ENCODE results near the gene DUS4L. TPM values are rescaled to one million over a fixed set of nuclear protein-coding genes. Genes with fewer than 3 reads are reported as not detected.
A peak's percentile ranks its signal among the peaks of the same experiment; 100 is the strongest.

The DUS4L gene
- total RNA-seq, 1 experiment from 2014 or later, result 22.9 TPM

GRCh38 chr7:107563081-107563774, 543 bp upstream of the DUS4L start:
- Histone ChIP-seq H3K4me3 (ENCODE audit: insufficient read depth, low read depth, low read length) (peak overlapping the region; percentile 89), H3K27me3 (ENCODE audit: control insufficient read depth, insufficient read depth, low read length) (no peaks in the 10 kb centered on the region), H3K36me3 (replicated peaks; ENCODE audit: control insufficient read depth, insufficient read depth, low read length) (peaks cover 1% of the 10 kb centered on the region; the same call in 1 of the 2 replicates)
- peak; percentile 82 for DNase-seq

GRCh38 chr7:107564553-107565298, 955 bp downstream of the DUS4L start:
- H3K36me3 ChIP-seq (replicated peaks; ENCODE audit: control insufficient read depth, insufficient read depth, low read length), result peaks cover 1% of the 10 kb centered on the region
- DNase-seq, result no peak
- H3K27me3 ChIP-seq (ENCODE audit: control insufficient read depth, insufficient read depth, low read length), result no peaks in the 10 kb centered on the region
- H3K4me3 ChIP-seq (ENCODE audit: insufficient read depth, low read depth, low read length), result peak overlapping the region; percentile 89

- Histone ChIP-seq H3K36me3 (replicated peaks; ENCODE audit: control insufficient read depth, insufficient read depth, low read length) (peaks cover 4% of the 10 kb centered on the region), H3K27me3 (ENCODE audit: control insufficient read depth, insufficient read depth, low read length) (no peaks in the 10 kb centered on the region), H3K4me3 (ENCODE audit: insufficient read depth, low read depth, low read length) (no peak overlapping the region)
- no peak for DNase-seq
These were observed 6.5 kb downstream of the DUS4L start for GRCh38 chr7:107570298-107570697.

- peaks cover 3% of the 10 kb centered on the region for H3K36me3 ChIP-seq (replicated peaks; ENCODE audit: control insufficient read depth, insufficient read depth, low read length)
- no peak for DNase-seq
- no peaks in the 10 kb centered on the region for H3K27me3 ChIP-seq (ENCODE audit: control insufficient read depth, insufficient read depth, low read length)
- H3K4me3 ChIP-seq (ENCODE audit: insufficient read depth, low read depth, low read length), result no peak overlapping the region
These were observed 9.8 kb downstream of the DUS4L start for GRCh38 chr7:107573537-107573936.

GRCh38 chr7:107579554-107579884, 15.7 kb downstream of the DUS4L start:
- no peak for DNase-seq
- H3K36me3 ChIP-seq (replicated peaks; ENCODE audit: control insufficient read depth, insufficient read depth, low read length), result no peaks in the 10 kb centered on the region; the same call in 1 of the 2 replicates
- peak overlapping the region; percentile 79 for H3K4me3 ChIP-seq (ENCODE audit: insufficient read depth, low read depth, low read length)
- H3K27me3 ChIP-seq (ENCODE audit: control insufficient read depth, insufficient read depth, low read length), result no peaks in the 10 kb centered on the region

- peak; percentile 85 for DNase-seq
- H3K27me3 ChIP-seq (ENCODE audit: control insufficient read depth, insufficient read depth, low read length), result no peaks in the 10 kb centered on the region
- H3K36me3 ChIP-seq (replicated peaks; ENCODE audit: control insufficient read depth, insufficient read depth, low read length), result no peaks in the 10 kb centered on the region; the same call in 1 of the 2 replicates
- H3K4me3 ChIP-seq (ENCODE audit: insufficient read depth, low read depth, low read length), result peak within 1 kb of the TSS; percentile 79
These were observed 16.3 kb downstream of the DUS4L start, which contains the start of gene BCAP29 for GRCh38 chr7:107579885-107580715. Gene BCAP29, plus strand, starts transcription at chr7:107580246. Its CDS starts 527 bp downstream, at chr7:107580773.

- Histone ChIP-seq H3K27me3 (ENCODE audit: control insufficient read depth, insufficient read depth, low read length) (no peaks in the 10 kb centered on the region), H3K4me3 (ENCODE audit: insufficient read depth, low read depth, low read length) (peak overlapping the region; percentile 79), H3K36me3 (replicated peaks; ENCODE audit: control insufficient read depth, insufficient read depth, low read length) (no peaks in the 10 kb centered on the region; the same call in 1 of the 2 replicates)
- DNase-seq, result no peak
These were observed 17.1 kb downstream of the DUS4L start for GRCh38 chr7:107580716-107581383.

- H3K4me3 ChIP-seq (ENCODE audit: insufficient read depth, low read depth, low read length), result no peak overlapping the region
These were observed 17.7 kb downstream of the DUS4L start for GRCh38 chr7:107581387-107582013.

GRCh38 chr7:107582875-107583274, 19.1 kb downstream of the DUS4L start:
- Histone ChIP-seq H3K27me3 (ENCODE audit: control insufficient read depth, insufficient read depth, low read length) (no peaks in the 10 kb centered on the region), H3K4me3 (ENCODE audit: insufficient read depth, low read depth, low read length) (no peak overlapping the region), H3K36me3 (replicated peaks; ENCODE audit: control insufficient read depth, insufficient read depth, low read length) (no peaks in the 10 kb centered on the region)
- no peak for DNase-seq

More at GRCh38 chr7:107581387-107582013, 17.7 kb downstream of the DUS4L start:
- H3K36me3 ChIP-seq (replicated peaks; ENCODE audit: control insufficient read depth, insufficient read depth, low read length), result no peaks in the 10 kb centered on the region
- DNase-seq, result no peak
- H3K27me3 ChIP-seq (ENCODE audit: control insufficient read depth, insufficient read depth, low read length), result no peaks in the 10 kb centered on the region

GRCh38 chr7:107584716-107585115, 20.9 kb downstream of the DUS4L start:
- no peaks in the 10 kb centered on the region for H3K36me3 ChIP-seq (replicated peaks; ENCODE audit: control insufficient read depth, insufficient read depth, low read length)
- H3K27me3 ChIP-seq (ENCODE audit: control insufficient read depth, insufficient read depth, low read length), result no peaks in the 10 kb centered on the region
- no peak for DNase-seq
- H3K4me3 ChIP-seq (ENCODE audit: insufficient read depth, low read depth, low read length), result no peak overlapping the region

GRCh38 chr7:107588529-107589130, 24.9 kb downstream of the DUS4L start:
- Histone ChIP-seq H3K27me3 (ENCODE audit: control insufficient read depth, insufficient read depth, low read length) (no peaks in the 10 kb centered on the region), H3K36me3 (replicated peaks; ENCODE audit: control insufficient read depth, insufficient read depth, low read length) (no peaks in the 10 kb centered on the region), H3K4me3 (ENCODE audit: insufficient read depth, low read depth, low read length) (no peak overlapping the region)
- no peak for DNase-seq

- Histone ChIP-seq H3K4me3 (ENCODE audit: insufficient read depth, low read depth, low read length) (no peak overlapping the region), H3K36me3 (replicated peaks; ENCODE audit: control insufficient read depth, insufficient read depth, low read length) (no peaks in the 10 kb centered on the region), H3K27me3 (ENCODE audit: control insufficient read depth, insufficient read depth, low read length) (no peaks in the 10 kb centered on the region)
- DNase-seq, result no peak
These were observed 27.6 kb downstream of the DUS4L start for GRCh38 chr7:107591421-107591820.

- no peak for DNase-seq
- Histone ChIP-seq H3K27me3 (ENCODE audit: control insufficient read depth, insufficient read depth, low read length) (no peaks in the 10 kb centered on the region), H3K36me3 (replicated peaks; ENCODE audit: control insufficient read depth, insufficient read depth, low read length) (no peaks in the 10 kb centered on the region), H3K4me3 (ENCODE audit: insufficient read depth, low read depth, low read length) (no peak overlapping the region)
These were observed 28.7 kb downstream of the DUS4L start for GRCh38 chr7:107592361-107593024.
